SK-N-SH treated with all-trans-retinoic acid at 6 μM for 48 hours (cell line): ENCODE measurements around the gene POU5F1.

Experiments used
- ESRRG ChIP-seq: fragments of 250-450 bp; sonication (Bioruptor Pico); IDR thresholded peaks from 2 replicates; pipeline ENCODE4 v1.6.1; 2021; ENCODE audit warnings: mild to moderate bottlenecking
- ISL1 ChIP-seq: fragments of 250-450 bp; sonication (Bioruptor Pico); IDR thresholded peaks from 2 replicates; pipeline ENCODE4 v2.1.2; 2022; ENCODE audit warnings: mild to moderate bottlenecking, moderate library complexity
- OSR1 ChIP-seq: fragments of 250-450 bp; sonication (Bioruptor Pico); IDR thresholded peaks from 2 replicates; pipeline ENCODE4 v1.8.0; 2022; ENCODE audit warnings: moderate library complexity, mild to moderate bottlenecking, inconsistent platforms
- PPARA ChIP-seq: fragments of 250-450 bp; sonication (Bioruptor Pico); IDR thresholded peaks from 2 replicates; pipeline ENCODE4 v1.5.0; 2020; ENCODE audit warnings: mild to moderate bottlenecking, borderline replicate concordance
- RARB ChIP-seq: fragments of 250-450 bp; sonication (Bioruptor Pico); IDR thresholded peaks from 2 replicates; pipeline ENCODE4 v1.8.0; 2021; ENCODE audit warnings: mild to moderate bottlenecking, moderate library complexity
- SNAI2 ChIP-seq: fragments of 250-450 bp; sonication (Bioruptor Pico); IDR thresholded peaks from 2 replicates; pipeline ENCODE4 v1.5.0; 2020; ENCODE audit warnings: mild to moderate bottlenecking, moderate library complexity
- TCF4 ChIP-seq: fragments of 250-450 bp; sonication (Bioruptor Pico); IDR thresholded peaks from 2 replicates; pipeline ENCODE4 v1.8.0; 2021; ENCODE audit warnings: mild to moderate bottlenecking, moderate library complexity, borderline replicate concordance
- ZFP3 ChIP-seq: fragments of 250-450 bp; sonication (Bioruptor Pico); IDR thresholded peaks from 2 replicates; pipeline ENCODE4 v1.5.0; 2020; ENCODE audit warnings: mild to moderate bottlenecking, moderate library complexity
- ZFP30 ChIP-seq: fragments of 450-650 bp; formaldehyde crosslinking; IDR thresholded peaks from 2 replicates; pipeline ENCODE4 v1.5.0; 2022; ENCODE audit warnings: mild to moderate bottlenecking, moderate library complexity
- TF ChIP-seq, protein P1 (sequence below): fragments of 250-450 bp; sonication (Bioruptor Pico); IDR thresholded peaks from 2 replicates; pipeline ENCODE4 v1.8.0; 2020; ENCODE audit warnings: mild to moderate bottlenecking, moderate library complexity, borderline replicate concordance

- TF ChIP-seq SNAI2 (CRISPR knock-in tag) (no peak), OSR1 (CRISPR knock-in tag) (no peak), ESRRG (no peak), ZFP30 (CRISPR knock-in tag) (no peak), TCF4 (CRISPR knock-in tag) (no peak), PPARA (no peak), ZFP3 (CRISPR knock-in tag) (no peak), RARB (no peak), ISL1 (CRISPR knock-in tag) (no peak)
- TF ChIP-seq, protein P1, sequence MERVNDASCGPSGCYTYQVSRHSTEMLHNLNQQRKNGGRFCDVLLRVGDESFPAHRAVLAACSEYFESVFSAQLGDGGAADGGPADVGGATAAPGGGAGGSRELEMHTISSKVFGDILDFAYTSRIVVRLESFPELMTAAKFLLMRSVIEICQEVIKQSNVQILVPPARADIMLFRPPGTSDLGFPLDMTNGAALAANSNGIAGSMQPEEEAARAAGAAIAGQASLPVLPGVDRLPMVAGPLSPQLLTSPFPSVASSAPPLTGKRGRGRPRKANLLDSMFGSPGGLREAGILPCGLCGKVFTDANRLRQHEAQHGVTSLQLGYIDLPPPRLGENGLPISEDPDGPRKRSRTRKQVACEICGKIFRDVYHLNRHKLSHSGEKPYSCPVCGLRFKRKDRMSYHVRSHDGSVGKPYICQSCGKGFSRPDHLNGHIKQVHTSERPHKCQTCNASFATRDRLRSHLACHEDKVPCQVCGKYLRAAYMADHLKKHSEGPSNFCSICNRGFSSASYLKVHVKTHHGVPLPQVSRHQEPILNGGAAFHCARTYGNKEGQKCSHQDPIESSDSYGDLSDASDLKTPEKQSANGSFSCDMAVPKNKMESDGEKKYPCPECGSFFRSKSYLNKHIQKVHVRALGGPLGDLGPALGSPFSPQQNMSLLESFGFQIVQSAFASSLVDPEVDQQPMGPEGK (CRISPR knock-in tag) = no peak
These were observed 20.5 kb downstream of the POU5F1 start for GRCh38 chr6:31149827-31150447.
